ENCODE results near the gene PYCR2. TPM values are rescaled to one million over a fixed set of nuclear protein-coding genes. Genes with fewer than 3 reads are reported as not detected.

PYCR2 gene
- total and polyA plus RNA-seq, 2 of the 8 experiments (the other 6 are each of a cell fraction or from before 2014, with no cell fraction given), result 79.3 to 84.6 TPM

- TF ChIP-seq EGR1 (IDR thresholded peaks at IDR 0.05; ENCODE audit: borderline replicate concordance, low read depth, low read length), result no peak
- TF ChIP-seq POLR2A (IDR thresholded peaks at IDR 0.05; ENCODE audit: control extremely low read depth in 1 of 2, low read depth in 2 of 2, low read length in 2 of 2), result no peak
These were observed 52.0 kb downstream of the PYCR2 start (continued) for GRCh38 chr1:225872075-225872430.
